ENCODE data around the gene ETFA.

DNA sequence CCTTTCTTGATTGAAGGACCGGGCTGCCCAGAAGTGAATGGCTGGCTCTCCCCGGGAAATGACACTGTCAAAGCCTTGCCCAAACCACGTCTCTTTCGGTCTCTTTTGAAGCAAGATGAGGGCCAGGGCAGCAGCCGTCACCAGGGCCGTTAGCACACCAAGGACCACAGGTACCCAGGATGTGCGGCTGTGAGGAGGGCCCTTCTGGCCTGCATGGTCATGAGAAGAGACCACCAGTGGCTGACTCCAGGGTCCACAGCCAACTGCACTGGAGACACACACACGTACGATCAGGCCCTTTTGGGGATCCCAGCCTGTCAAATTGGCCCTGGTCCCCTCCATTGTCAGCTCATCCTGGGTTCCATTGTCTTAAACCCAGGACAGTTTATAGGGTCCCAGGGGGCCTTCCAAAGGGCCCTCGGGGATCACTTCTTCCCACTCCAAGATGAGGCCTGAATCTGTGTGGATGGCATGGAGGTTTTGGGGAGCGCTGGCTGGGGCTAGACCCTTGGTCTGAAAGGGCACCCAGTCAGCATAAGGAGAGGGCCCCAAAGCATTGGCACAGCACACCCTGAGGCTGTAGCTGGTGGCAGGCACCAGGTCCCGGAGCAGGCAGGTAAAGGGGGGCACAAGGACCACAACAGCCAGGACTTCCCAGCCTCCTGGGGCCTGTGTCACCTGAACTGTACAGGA, 50.9 kb downstream of the ETFA start:
- TF ChIP-seq, protein P1, sequence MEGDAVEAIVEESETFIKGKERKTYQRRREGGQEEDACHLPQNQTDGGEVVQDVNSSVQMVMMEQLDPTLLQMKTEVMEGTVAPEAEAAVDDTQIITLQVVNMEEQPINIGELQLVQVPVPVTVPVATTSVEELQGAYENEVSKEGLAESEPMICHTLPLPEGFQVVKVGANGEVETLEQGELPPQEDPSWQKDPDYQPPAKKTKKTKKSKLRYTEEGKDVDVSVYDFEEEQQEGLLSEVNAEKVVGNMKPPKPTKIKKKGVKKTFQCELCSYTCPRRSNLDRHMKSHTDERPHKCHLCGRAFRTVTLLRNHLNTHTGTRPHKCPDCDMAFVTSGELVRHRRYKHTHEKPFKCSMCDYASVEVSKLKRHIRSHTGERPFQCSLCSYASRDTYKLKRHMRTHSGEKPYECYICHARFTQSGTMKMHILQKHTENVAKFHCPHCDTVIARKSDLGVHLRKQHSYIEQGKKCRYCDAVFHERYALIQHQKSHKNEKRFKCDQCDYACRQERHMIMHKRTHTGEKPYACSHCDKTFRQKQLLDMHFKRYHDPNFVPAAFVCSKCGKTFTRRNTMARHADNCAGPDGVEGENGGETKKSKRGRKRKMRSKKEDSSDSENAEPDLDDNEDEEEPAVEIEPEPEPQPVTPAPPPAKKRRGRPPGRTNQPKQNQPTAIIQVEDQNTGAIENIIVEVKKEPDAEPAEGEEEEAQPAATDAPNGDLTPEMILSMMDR (conservative IDR thresholded peaks at IDR 0.05 in 1 of 2, IDR thresholded peaks at IDR 0.05 in 1 of 2; ENCODE audit: extremely low read depth in 1 of 2, insufficient read depth in 1 of 2, low read depth in 1 of 2, low read length in 2 of 2): no peak
- TF ChIP-seq EZH2 (IDR thresholded peaks at IDR 0.05; ENCODE audit: borderline replicate concordance, low read length): no peak
